ENCODE results near the gene ATRNL1.
A peak's percentile ranks its signal among the peaks of the same experiment; 100 is the strongest.
"Not testable (repeated sequence)": the region's sequence is repeated elsewhere in the genome, so short reads cannot be mapped to it uniquely, and the experiment has no call there.

Gene ATRNL1

GRCh38 chr10:115239761-115240160 is 146.6 kb downstream of the ATRNL1 start:
- DNase-seq = no peak

GRCh38 chr10:115250784-115251183 is 157.6 kb downstream of the ATRNL1 start:
- no peak for DNase-seq

GRCh38 chr10:115253765-115254164 is 160.6 kb downstream of the ATRNL1 start:
- DNase-seq = not testable (repeated sequence)

- no peak for DNase-seq
These were observed 179.3 kb downstream of the ATRNL1 start for GRCh38 chr10:115272482-115272881.

- DNase-seq = no peak
These were observed 185.1 kb downstream of the ATRNL1 start for GRCh38 chr10:115278294-115278693.

GRCh38 chr10:115295213-115295805 is 202.1 kb downstream of the ATRNL1 start:
- DNase-seq = no peak

- DNase-seq = no peak
These were observed 206.9 kb downstream of the ATRNL1 start for GRCh38 chr10:115300080-115300479.

GRCh38 chr10:115319669-115320068 is 226.5 kb downstream of the ATRNL1 start:
- DNase-seq = not testable (repeated sequence)

- no peak for DNase-seq
These were observed 228.2 kb downstream of the ATRNL1 start for GRCh38 chr10:115321360-115321759.

- DNase-seq = no peak
These were observed 235.2 kb downstream of the ATRNL1 start for GRCh38 chr10:115328331-115328730.

GRCh38 chr10:115335366-115335765 is 242.2 kb downstream of the ATRNL1 start:
- no peak for DNase-seq

GRCh38 chr10:115355162-115355760 is 262.1 kb downstream of the ATRNL1 start:
- peak; percentile 87 for DNase-seq

- DNase-seq = not testable (repeated sequence)
These were observed 274.8 kb downstream of the ATRNL1 start for GRCh38 chr10:115367920-115368319.

GRCh38 chr10:115379064-115379463 is 285.9 kb downstream of the ATRNL1 start:
- no peak for DNase-seq

GRCh38 chr10:115384665-115385064 is 291.5 kb downstream of the ATRNL1 start:
- DNase-seq = no peak

GRCh38 chr10:115390607-115391006 is 297.4 kb downstream of the ATRNL1 start:
- DNase-seq = no peak

GRCh38 chr10:115398026-115398425 is 304.9 kb downstream of the ATRNL1 start:
- DNase-seq = no peak

- DNase-seq = no peak
These were observed 309.5 kb downstream of the ATRNL1 start for GRCh38 chr10:115402699-115403098.

GRCh38 chr10:115405838-115406237 is 312.7 kb downstream of the ATRNL1 start:
- DNase-seq = not testable (repeated sequence)

- no peak for DNase-seq
These were observed 316.2 kb downstream of the ATRNL1 start for GRCh38 chr10:115409347-115409746.

GRCh38 chr10:115417585-115418265 is 324.6 kb downstream of the ATRNL1 start:
- DNase-seq = no peak

- no peak for DNase-seq
These were observed 329.5 kb downstream of the ATRNL1 start for GRCh38 chr10:115422624-115423023.

- no peak for DNase-seq
These were observed 334.4 kb downstream of the ATRNL1 start for GRCh38 chr10:115427611-115428010.

GRCh38 chr10:115432188-115432819 is 339.1 kb downstream of the ATRNL1 start:
- peak; percentile 59 for DNase-seq

Measured in eye (tissue), 1 donor.